Measurements from ENCODE around the gene ARTN. TPM values are rescaled to one million over a fixed set of nuclear protein-coding genes. Genes with fewer than 3 reads are reported as not detected.
A peak's percentile ranks its signal among the peaks of the same experiment; 100 is the strongest.

ARTN gene
- total and polyA plus RNA-seq, 9 of the 15 experiments (the other 6 are each of a cell fraction or from before 2014, with no cell fraction given), result 0.06 to 0.38 TPM; not detected in 7

DNA sequence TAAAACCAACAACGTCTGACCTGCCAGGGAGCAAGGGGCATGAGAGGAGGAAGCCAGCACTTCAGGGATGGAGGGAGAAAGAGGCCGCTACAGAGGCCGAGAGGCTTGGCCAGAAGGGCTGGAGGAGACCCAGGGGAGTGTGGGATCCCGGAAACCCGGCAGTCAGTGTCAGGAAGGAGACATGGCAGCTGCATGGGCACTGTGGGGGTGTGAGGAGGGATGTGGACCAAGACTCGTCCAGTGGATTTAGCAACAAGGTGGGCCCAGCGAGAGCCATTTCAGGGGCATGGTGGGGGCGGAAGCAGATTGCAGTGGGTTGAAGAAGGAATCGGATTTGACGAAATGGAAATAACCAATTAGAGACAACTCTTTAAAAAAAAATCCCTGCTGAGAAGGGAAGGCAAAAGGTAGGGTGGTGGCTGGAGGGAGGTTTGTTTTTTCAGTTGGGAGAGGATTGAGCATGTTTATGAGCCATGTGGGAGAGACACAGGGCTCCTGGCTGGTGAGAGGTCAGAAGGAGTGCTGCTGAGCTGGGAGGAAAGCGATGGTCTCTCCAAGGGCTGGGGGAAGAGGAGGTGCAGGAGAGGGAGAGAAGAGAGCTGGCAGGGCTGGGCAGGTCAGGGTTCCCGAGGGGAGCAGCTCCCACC lies 49.8 kb downstream of the ARTN start:
- POLR2A ChIA-PET, result interaction anchor here (0.6 to 1.2 kb wide), 4 partner anchors 8 to 65 kb away, joined by 3 to 6 read pairs (median 3); no protein-coding TSS in a partner anchor
- Histone ChIP-seq H3K4me1 (replicated peaks in 1 of 2; ENCODE audit: control insufficient read depth in 2 of 2, insufficient read depth in 2 of 2, low read length in 2 of 2) (peaks cover 21 to 56% of the 10 kb centered on the region in 2 experiments), H3K4me2 (ENCODE audit: insufficient read depth, low read length) (no peak overlapping the region), H3K79me2 (ENCODE audit: control insufficient read depth, insufficient read depth, low read length) (peaks cover 46% of the 10 kb centered on the region), H3K9me3 (replicated peaks; ENCODE audit: control insufficient read depth, insufficient read depth, low read depth, low read length) (no peaks in the 10 kb centered on the region), H2AFZ (ENCODE audit: low read depth, low read length) (no peak overlapping the region), H4K20me1 (replicated peaks; ENCODE audit: control insufficient read depth, insufficient read depth, low read length) (0 out of 2 replicates have a peak, but pooled peaks cover 9% of the 10 kb centered on the region), H3K9ac (ENCODE audit: insufficient read depth in 1 of 2, low read depth in 2 of 2, low read length in 2 of 2) (peak overlapping the region in 1 of 2 experiments; percentile 99; a peak in 2 of 4 replicates), H3K9me1 (ENCODE audit: control insufficient read depth, insufficient read depth, low read length) (peaks cover 14% of the 10 kb centered on the region), H3K36me3 (ENCODE audit: control insufficient read depth, insufficient read depth, low read length) (peaks cover 72% of the 10 kb centered on the region; the same call in 2 of the 3 replicates), H3K27me3 (ENCODE audit: control insufficient read depth in 2 of 2, insufficient read depth in 2 of 2, low read length in 2 of 2) (no peaks in the 10 kb centered on the region), H3K27ac (ENCODE audit: extremely low read depth, low read depth, low read length) (no peak overlapping the region), H3K4me3 (no peak overlapping the region)
- BruUV-seq (replicated peaks), result no TSS peak
- WGBS (ENCODE audit: insufficient coverage, low coverage, missing lambda C conversion rate), result 94% methylated on average over 11 of the region's 12 CpGs
- ATAC-seq (no peak), DNase-seq (ENCODE audit: extremely low read depth in 1 of 4, low spot score in 3 of 4) (no peak), FAIRE-seq (no peak)
- in situ Hi-C loops (cut with MboI), result no loop called here
- CTCF ChIA-PET (ENCODE audit: low intra/inter-chr PET ratio), result no interaction called here
- intact Hi-C loops (cut with micrococcal nuclease), result no loop called here
- TF ChIP-seq PHB2 (IDR thresholded peaks at IDR 0.05; ENCODE audit: low read depth) (no peak), PCBP1 (IDR thresholded peaks at IDR 0.05; ENCODE audit: low read depth, low read length, poor library complexity, severe bottlenecking) (no peak), ETV1 (tag; conservative IDR thresholded peaks at IDR 0.05; ENCODE audit: low read depth) (no peak), PRPF4 (IDR thresholded peaks at IDR 0.05; ENCODE audit: insufficient read depth, low read depth, low read length, poor library complexity, severe bottlenecking) (no peak), MAFG (tag; conservative IDR thresholded peaks at IDR 0.05) (no peak)

Data from K562 (cell line).